ENCODE measurements around the gene RIT2. TPM values are rescaled to one million over a fixed set of nuclear protein-coding genes. Genes with fewer than 3 reads are reported as not detected.

Gene RIT2
- total RNA-seq = not detected

DNA sequence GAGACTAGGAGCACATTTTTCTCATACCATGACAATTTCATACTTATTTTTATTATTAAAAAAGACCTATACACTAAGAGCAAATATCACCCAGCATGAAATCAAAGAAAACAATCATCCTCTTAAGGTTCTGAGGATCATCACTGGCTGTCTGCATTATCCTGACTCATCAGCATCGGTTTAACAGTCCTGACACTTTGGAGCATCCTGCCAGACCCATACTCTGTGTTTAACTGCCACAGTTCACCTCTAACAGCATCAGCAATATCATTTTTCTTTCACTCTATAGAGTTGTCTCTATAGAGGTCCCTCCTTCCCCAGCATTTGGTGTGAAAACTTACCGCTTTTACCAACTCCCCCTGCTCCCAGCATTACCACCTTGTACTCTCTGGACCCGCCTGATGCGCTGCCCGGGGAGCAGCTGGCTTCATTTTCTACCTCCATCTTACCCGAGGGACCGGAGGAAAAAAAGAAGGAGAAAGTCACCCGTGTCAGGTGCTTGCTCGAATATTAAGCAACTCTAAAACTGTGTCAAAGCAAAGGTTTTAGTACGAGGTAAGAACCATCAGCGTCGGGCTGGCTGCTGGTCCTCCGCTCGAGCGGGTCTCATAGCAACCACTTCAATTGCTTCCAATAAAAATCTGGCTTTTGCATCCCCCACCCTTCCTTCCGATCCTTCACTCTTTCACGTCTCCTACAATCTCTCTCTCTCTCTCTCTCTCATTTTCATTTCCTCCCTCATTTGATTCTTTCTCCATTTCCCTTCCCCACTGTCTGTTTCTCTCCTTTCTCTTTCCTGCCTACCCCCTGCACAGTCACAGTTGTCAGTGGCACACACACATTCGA, at the start of gene RIT2:
TSS of gene RIT2 (minus strand) at position 610 of the 846 bp plus-strand sequence.
- Histone ChIP-seq H3K36me3 (no peaks in the 10 kb centered on the region), H3K9me3 (no peaks in the 10 kb centered on the region), H3K4me1 (no peaks in the 10 kb centered on the region), H3K27me3 (no peaks in the 10 kb centered on the region), H3K4me3 (no peak within 1 kb of the TSS), H3K27ac (replicated peaks in 1 of 4) (no peak within 1 kb of the TSS)
- intact Hi-C loops (cut with DNase I) = no loop called here
- WGBS = 75% methylated on average over 18 of the region's 18 CpGs
- TF ChIP-seq EP300 (IDR thresholded peaks at IDR 0.05) = no peak
- TF ChIP-seq, protein P1, sequence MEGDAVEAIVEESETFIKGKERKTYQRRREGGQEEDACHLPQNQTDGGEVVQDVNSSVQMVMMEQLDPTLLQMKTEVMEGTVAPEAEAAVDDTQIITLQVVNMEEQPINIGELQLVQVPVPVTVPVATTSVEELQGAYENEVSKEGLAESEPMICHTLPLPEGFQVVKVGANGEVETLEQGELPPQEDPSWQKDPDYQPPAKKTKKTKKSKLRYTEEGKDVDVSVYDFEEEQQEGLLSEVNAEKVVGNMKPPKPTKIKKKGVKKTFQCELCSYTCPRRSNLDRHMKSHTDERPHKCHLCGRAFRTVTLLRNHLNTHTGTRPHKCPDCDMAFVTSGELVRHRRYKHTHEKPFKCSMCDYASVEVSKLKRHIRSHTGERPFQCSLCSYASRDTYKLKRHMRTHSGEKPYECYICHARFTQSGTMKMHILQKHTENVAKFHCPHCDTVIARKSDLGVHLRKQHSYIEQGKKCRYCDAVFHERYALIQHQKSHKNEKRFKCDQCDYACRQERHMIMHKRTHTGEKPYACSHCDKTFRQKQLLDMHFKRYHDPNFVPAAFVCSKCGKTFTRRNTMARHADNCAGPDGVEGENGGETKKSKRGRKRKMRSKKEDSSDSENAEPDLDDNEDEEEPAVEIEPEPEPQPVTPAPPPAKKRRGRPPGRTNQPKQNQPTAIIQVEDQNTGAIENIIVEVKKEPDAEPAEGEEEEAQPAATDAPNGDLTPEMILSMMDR (IDR thresholded peaks at IDR 0.05) = no peak
- no peak for TF ChIP-seq POLR2AphosphoS5 (IDR thresholded peaks at IDR 0.05)
- no peak for TF ChIP-seq POLR2A (IDR thresholded peaks at IDR 0.05; ENCODE audit: low read depth)
- no peak for DNase-seq (ENCODE audit: extremely low spot score)

DNA sequence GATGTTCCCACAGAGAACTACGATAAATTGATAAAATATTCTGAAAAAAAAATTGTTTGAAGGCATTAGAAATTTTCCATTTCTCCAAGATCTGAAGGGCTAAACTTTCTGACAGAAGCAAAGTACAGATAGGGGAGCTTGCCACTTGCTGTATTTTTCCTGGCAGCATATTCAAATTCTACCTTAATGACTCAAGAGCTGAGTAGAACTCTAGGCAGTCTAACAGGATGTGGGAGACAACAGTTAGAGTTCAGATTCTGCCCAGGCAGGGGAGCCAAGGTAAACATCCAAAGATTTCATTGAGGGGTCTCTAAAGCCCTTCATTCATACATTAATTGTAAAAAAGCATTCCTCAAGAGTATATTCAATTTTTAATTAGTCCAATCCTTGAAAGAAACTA, 46.0 kb upstream of the RIT2 start:
- H3K36me3 ChIP-seq = no peaks in the 10 kb centered on the region
- 53% methylated on average over 1 of the region's 1 CpG for WGBS
- intact Hi-C loops (cut with DNase I) = no loop called here
- peaks cover 0 to 4% (median 0%) of the 10 kb centered on the region in 4 donors for H3K9me3 ChIP-seq
- DNase-seq (ENCODE audit: extremely low spot score) = no peak
- H3K4me1 ChIP-seq = peaks cover 0 to 5% (median 0%) of the 10 kb centered on the region in 4 donors
- H3K4me3 ChIP-seq = no peak overlapping the region
- no peak overlapping the region for H3K27ac ChIP-seq (replicated peaks in 1 of 4)
- TF ChIP-seq, protein P1 (IDR thresholded peaks at IDR 0.05) = no peak
- no peak for TF ChIP-seq EP300 (IDR thresholded peaks at IDR 0.05)
- TF ChIP-seq POLR2AphosphoS5 (IDR thresholded peaks at IDR 0.05) = no peak
- TF ChIP-seq POLR2A (IDR thresholded peaks at IDR 0.05; ENCODE audit: low read depth) = no peak
- H3K27me3 ChIP-seq = no peaks in the 10 kb centered on the region

DNA sequence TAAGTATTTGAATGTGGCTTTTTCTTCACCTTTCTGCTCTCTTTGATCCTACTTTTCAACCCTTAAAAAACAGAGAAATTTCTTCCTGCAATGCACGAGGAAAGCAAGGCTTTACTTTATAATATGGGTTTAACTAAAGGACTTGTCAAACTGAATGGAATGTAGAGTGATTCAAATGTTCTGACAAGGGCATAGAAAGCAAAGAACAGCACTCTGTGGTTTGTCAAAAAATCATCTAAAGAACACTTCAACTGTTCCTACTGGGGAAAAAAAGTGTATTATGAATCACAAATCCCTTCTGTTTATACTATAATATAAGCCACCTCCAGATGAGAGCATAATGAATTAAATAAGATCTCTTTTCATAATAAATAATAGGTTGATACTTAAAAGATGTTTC, 45.0 kb upstream of the RIT2 start:
- Histone ChIP-seq H3K4me1 (peaks cover 0 to 5% (median 0%) of the 10 kb centered on the region in 4 donors), H3K27ac (replicated peaks in 1 of 4) (no peak overlapping the region), H3K4me3 (no peak overlapping the region), H3K36me3 (no peaks in the 10 kb centered on the region), H3K9me3 (peaks cover 0 to 4% (median 0%) of the 10 kb centered on the region in 4 donors), H3K27me3 (no peaks in the 10 kb centered on the region)
- intact Hi-C loops (cut with DNase I) = no loop called here
- TF ChIP-seq POLR2A (IDR thresholded peaks at IDR 0.05; ENCODE audit: low read depth) = no peak
- no peak for TF ChIP-seq POLR2AphosphoS5 (IDR thresholded peaks at IDR 0.05)
- no peak for TF ChIP-seq EP300 (IDR thresholded peaks at IDR 0.05)
- TF ChIP-seq, protein P1 (IDR thresholded peaks at IDR 0.05) = no peak
- 25% methylated on average over 1 of the region's 1 CpG for WGBS
- DNase-seq (ENCODE audit: extremely low spot score) = no peak

DNA sequence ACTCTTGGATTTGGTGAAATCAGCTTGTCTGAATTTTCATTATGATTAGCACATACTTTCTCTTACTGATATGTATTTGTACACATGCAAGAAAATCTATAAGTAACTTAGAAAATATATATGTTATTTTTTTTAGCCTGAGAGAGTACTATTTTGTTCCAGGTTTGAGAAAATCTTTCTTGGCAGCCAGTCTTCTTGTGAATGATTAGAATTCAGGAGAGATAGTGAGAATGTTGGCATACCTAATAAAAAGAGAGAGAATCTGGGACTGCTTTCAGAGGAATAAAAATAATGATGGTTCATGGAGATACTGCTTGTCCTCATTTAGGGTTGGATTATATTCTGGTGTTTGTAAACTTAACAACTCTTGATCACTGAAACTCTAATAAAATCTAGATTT, 44.4 kb upstream of the RIT2 start:
- Histone ChIP-seq H3K9me3 (peaks cover 0 to 4% (median 0%) of the 10 kb centered on the region in 4 donors), H3K4me1 (peaks cover 0 to 5% (median 0%) of the 10 kb centered on the region in 4 donors), H3K27ac (replicated peaks in 1 of 4) (no peak overlapping the region), H3K4me3 (no peak overlapping the region), H3K36me3 (no peaks in the 10 kb centered on the region), H3K27me3 (no peaks in the 10 kb centered on the region)
- DNase-seq (ENCODE audit: extremely low spot score) = no peak
- TF ChIP-seq POLR2AphosphoS5 (IDR thresholded peaks at IDR 0.05) = no peak
- TF ChIP-seq EP300 (IDR thresholded peaks at IDR 0.05) = no peak
- TF ChIP-seq, protein P1 (IDR thresholded peaks at IDR 0.05) = no peak
- TF ChIP-seq POLR2A (IDR thresholded peaks at IDR 0.05; ENCODE audit: low read depth) = no peak
- intact Hi-C loops (cut with DNase I) = no loop called here

All from esophagus muscularis mucosa (tissue), 4 donors.